Right renal pelvis (tissue), 4 donors: ENCODE measurements around the gene RIIAD1. TPM values are rescaled to one million over a fixed set of nuclear protein-coding genes. Genes with fewer than 3 reads are reported as not detected.

Experiments used
- DNase-seq, 4 donors: peaks; one replicate each; pipeline ENCODE4 v3.0.0-alpha.2; 2013; ENCODE audit warnings: low read depth in 4 of 4, low spot score in 3 of 4, missing footprints in 1 of 4
- polyA plus RNA-seq, 4 donors: library from polyadenylated mRNA; unstranded; fragments of 120-200 nt; gene quantifications; one replicate each; pipeline ENCODE4 v1.2.1, GENCODE V29; 2013; ENCODE audit not compliant: insufficient read length in 4 of 4

The RIIAD1 gene
- polyA plus RNA-seq, 4 donors: 0.44 TPM; not detected in 2

- DNase-seq: no peak
These were observed 55.3 kb downstream of the RIIAD1 start for GRCh38 chr1:151776665-151777062.

DNA sequence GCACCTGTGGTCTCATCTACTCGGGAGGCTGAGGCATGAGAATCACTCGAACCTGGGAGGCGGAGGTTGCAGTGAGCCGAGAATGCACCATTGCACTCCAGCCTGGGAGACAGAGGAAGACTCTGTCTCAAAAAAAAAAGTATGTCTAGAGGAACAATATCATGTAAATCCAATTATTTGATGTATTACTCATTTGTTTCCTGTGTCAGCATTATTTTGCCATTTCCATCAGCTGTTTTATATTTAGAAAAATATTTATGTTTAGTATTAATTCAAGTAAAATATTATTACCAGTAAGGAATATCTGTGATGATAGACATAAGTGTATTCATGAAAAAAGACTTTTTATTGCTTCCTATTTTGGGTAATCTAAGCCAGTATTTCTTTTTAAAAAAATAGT, 56.0 kb downstream of the RIIAD1 start:
- no peak for DNase-seq

Other genes starting within 250 kb of the RIIAD1 start
- gene CGN, start 210.1 kb upstream of the RIIAD1 start, polyA plus RNA-seq: 10 to 100 TPM; 37.5 to 57.4 (median 40.8) TPM
- gene TUFT1, start 181.2 kb upstream of the RIIAD1 start, polyA plus RNA-seq: 10 to 100 TPM in 3 of 4 donors, 1 to 10 TPM in 1; 9.9 to 13.0 (median 11.0) TPM
- gene SNX27, start 109.5 kb upstream of the RIIAD1 start, polyA plus RNA-seq: 10 to 100 TPM; 21.1 to 27.3 (median 23.8) TPM
- gene CELF3, start 4.7 kb upstream of the RIIAD1 start, polyA plus RNA-seq: under 1 TPM; 0.07 to 0.57 (median 0.48) TPM
- gene MRPL9, start 42.0 kb downstream of the RIIAD1 start, polyA plus RNA-seq: 100 to 1,000 TPM; 114 to 130 (median 121) TPM
- gene TDRKH, start 69.0 kb downstream of the RIIAD1 start, polyA plus RNA-seq: 1 to 10 TPM; 8.4 to 9.2 (median 8.8) TPM
- under 1 TPM in 1 of 4 donors, not detected in 3; 0.03 TPM for gene LINGO4, start 83.9 kb downstream of the RIIAD1 start, polyA plus RNA-seq
- 1 to 10 TPM; 1.0 to 1.2 (median 1.1) TPM for gene RORC, start 110.3 kb downstream of the RIIAD1 start, polyA plus RNA-seq
- gene C2CD4D, start 118.3 kb downstream of the RIIAD1 start, polyA plus RNA-seq: under 1 TPM; 0.18 to 0.64 (median 0.23) TPM
- 1 to 10 TPM in 1 of 4 donors, under 1 TPM in 3; 0.60 to 1.3 (median 0.68) TPM for gene THEM5, start 132.2 kb downstream of the RIIAD1 start, polyA plus RNA-seq
- gene THEM4, start 188.0 kb downstream of the RIIAD1 start, polyA plus RNA-seq: 10 to 100 TPM; 20.8 to 31.0 (median 23.9) TPM